Ishikawa (cell line): Measurements from ENCODE around the gene CSPG4.

Experiments
- CEBPB ChIP-seq: IDR thresholded peaks from 2 replicates; pipeline ENCODE4 v1.6.1; 2012
- EP300 ChIP-seq: IDR thresholded peaks from 2 replicates; pipeline ENCODE4 v1.6.1; 2012; ENCODE audit warnings: borderline replicate concordance
- RAD21 ChIP-seq: IDR thresholded peaks from 2 replicates; pipeline ENCODE4 v1.6.1; 2012; ENCODE audit warnings: low read depth
- REST ChIP-seq: IDR thresholded peaks from 2 replicates; pipeline ENCODE4 v1.6.1; 2012; ENCODE audit warnings: low read depth, mild to moderate bottlenecking
- TAF1 ChIP-seq: IDR thresholded peaks from 2 replicates; pipeline ENCODE4 v1.6.1; 2012; ENCODE audit warnings: low read depth, mild to moderate bottlenecking
- TCF12 ChIP-seq: IDR thresholded peaks from 2 replicates; pipeline ENCODE4 v1.6.1; 2012; ENCODE audit warnings: low read depth
- YY1 ChIP-seq: IDR thresholded peaks from 2 replicates; pipeline ENCODE4 v1.6.1; 2012; ENCODE audit warnings: low read depth
- ZBTB7A ChIP-seq: IDR thresholded peaks from 2 replicates; pipeline ENCODE4 v1.6.1; 2012; ENCODE audit warnings: low read depth
- TF ChIP-seq, protein P1 (sequence below): IDR thresholded peaks from 2 replicates; pipeline ENCODE4 v1.6.1; 2012
- TF ChIP-seq, protein P2 (sequence below): IDR thresholded peaks from 2 replicates; pipeline ENCODE4 v1.6.1; 2012

DNA sequence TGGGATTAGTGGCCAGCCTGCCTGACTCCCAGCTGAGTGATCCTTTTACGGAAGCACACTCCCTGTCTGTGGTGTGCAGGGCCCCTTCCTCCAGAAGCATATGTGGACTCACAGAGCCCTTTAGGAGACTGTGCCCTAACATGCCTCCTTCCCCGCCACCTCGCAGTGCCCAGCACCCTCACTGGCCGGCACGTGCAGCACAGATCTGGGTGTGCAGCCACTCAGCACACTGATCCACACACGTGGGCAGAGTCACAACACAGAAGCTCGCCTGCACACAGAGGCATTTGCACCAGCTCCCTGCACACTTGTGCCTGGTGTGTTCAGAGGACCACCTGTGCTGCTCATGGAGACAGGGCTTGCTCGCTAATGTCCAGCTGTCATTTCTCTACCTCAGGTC lies 23.6 kb upstream of the CSPG4 start:
- no peak for TF ChIP-seq EP300
- no peak for TF ChIP-seq YY1
- TF ChIP-seq, protein P1, sequence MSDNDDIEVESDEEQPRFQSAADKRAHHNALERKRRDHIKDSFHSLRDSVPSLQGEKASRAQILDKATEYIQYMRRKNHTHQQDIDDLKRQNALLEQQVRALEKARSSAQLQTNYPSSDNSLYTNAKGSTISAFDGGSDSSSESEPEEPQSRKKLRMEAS = no peak
- TF ChIP-seq, protein P2, sequence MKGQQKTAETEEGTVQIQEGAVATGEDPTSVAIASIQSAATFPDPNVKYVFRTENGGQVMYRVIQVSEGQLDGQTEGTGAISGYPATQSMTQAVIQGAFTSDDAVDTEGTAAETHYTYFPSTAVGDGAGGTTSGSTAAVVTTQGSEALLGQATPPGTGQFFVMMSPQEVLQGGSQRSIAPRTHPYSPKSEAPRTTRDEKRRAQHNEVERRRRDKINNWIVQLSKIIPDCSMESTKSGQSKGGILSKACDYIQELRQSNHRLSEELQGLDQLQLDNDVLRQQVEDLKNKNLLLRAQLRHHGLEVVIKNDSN = no peak
- no peak for TF ChIP-seq TAF1
- TF ChIP-seq CEBPB = no peak
- TF ChIP-seq RAD21 = no peak
- TF ChIP-seq ZBTB7A = no peak
- TF ChIP-seq TCF12 = no peak
- TF ChIP-seq REST = no peak
